Prostate gland (tissue), 2 donors: ENCODE data around the gene CFDP1. TPM values are rescaled to one million over a fixed set of nuclear protein-coding genes. Genes with fewer than 3 reads are reported as not detected.

Experiments used
- DNase-seq: peaks from one replicate; pipeline ENCODE4 v3.0.0-alpha.2; 2019; ENCODE audit warnings: low spot score
- H3K27ac ChIP-seq, 2 donors: fragments of 200-600 bp; sonication (generic); 2 replicates each; pipeline ENCODE4 v1.5.1; 2017 to 2019
- H3K27me3 ChIP-seq: fragments of 200-600 bp; sonication (generic); replicated peaks from 2 replicates; pipeline ENCODE4 v1.5.1; 2019; ENCODE audit not compliant: insufficient read depth
- H3K36me3 ChIP-seq, 2 donors: fragments of 200-600 bp; sonication (generic); 1 replicate in 1 of 2; 2 replicates in 1 of 2; pipeline versions ENCODE4 v1.5.1 to v1.8.1; 2017 to 2019
- H3K4me1 ChIP-seq: fragments of 200-600 bp; sonication (generic); replicated peaks from 2 replicates; pipeline ENCODE4 v1.5.1; 2019
- H3K4me3 ChIP-seq, 2 donors: fragments of 200-600 bp; sonication (generic); 2 replicates each; pipeline ENCODE4 v1.5.1; 2017 to 2019
- H3K9me3 ChIP-seq: fragments of 200-600 bp; sonication (generic); 2 replicates; pipeline ENCODE4 v1.5.1; 2017
- POLR2A ChIP-seq: fragments of 450-650 bp; IDR thresholded peaks from one replicate; pipeline ENCODE4 v1.6.1; 2016; ENCODE audit warnings: antibody characterized with exemption, mild to moderate bottlenecking
- POLR2AphosphoS5 ChIP-seq: sonication (generic); formaldehyde crosslinking; IDR thresholded peaks from one replicate; pipeline ENCODE4 v1.6.1; 2017; ENCODE audit warnings: antibody characterized with exemption
- WGBS: methylation state at CpG from one replicate; pipeline ENCODE4 v1.1.5; 2018; 5-methylcytosine and 5-hydroxymethylcytosine counted together
- intact Hi-C: fragments of 100-400 bp; cut with DNase I; formaldehyde crosslinking; loops from one replicate; pipeline ENCODE4 v1.14.2; 2022
- total RNA-seq, 2 donors: library from RNA; depleted of rRNA; stranded (reverse); fragments of >200 nt; gene quantifications; one replicate each; pipeline ENCODE4 v1.1.0, GENCODE V29; 2016
- TF ChIP-seq, protein P1 (sequence below), 4 experiments: fragments of 200-600 bp in 2 of 4; fragments of 450-650 bp in 2 of 4; sonication (generic) in 2 of 4; IDR thresholded peaks; 1 replicate in 3 of 4; 2 replicates in 1 of 4; pipeline ENCODE4 v1.5.1; 2016 to 2019; ENCODE audit warnings: antibody characterized with exemption in 4 of 4, mild to moderate bottlenecking in 2 of 4, moderate library complexity in 2 of 4

Gene CFDP1
- total RNA-seq, 2 donors from 2014 or later: 67.9 to 101 TPM

DNA sequence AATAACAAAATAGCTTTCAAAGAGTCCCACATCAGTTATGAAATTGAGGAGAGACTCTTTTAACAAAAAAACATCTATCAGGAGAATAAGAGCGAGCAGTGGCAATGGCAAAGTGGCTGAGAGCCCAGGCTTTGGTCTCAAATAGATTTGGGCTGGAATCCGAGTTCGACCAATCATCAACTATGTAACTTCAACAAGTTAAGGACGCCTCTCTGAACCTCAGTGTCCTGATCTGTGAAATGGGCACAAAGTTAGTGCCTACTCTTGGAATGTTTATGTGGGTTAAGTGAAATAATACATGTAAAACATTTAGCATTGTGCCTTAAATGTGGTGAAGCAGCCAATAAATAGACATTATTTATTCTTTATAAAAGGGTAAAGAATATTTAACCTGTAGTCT, 45.4 kb downstream of the CFDP1 start:
- no peak for DNase-seq
- TF ChIP-seq POLR2AphosphoS5: no peak
- TF ChIP-seq, protein P1, sequence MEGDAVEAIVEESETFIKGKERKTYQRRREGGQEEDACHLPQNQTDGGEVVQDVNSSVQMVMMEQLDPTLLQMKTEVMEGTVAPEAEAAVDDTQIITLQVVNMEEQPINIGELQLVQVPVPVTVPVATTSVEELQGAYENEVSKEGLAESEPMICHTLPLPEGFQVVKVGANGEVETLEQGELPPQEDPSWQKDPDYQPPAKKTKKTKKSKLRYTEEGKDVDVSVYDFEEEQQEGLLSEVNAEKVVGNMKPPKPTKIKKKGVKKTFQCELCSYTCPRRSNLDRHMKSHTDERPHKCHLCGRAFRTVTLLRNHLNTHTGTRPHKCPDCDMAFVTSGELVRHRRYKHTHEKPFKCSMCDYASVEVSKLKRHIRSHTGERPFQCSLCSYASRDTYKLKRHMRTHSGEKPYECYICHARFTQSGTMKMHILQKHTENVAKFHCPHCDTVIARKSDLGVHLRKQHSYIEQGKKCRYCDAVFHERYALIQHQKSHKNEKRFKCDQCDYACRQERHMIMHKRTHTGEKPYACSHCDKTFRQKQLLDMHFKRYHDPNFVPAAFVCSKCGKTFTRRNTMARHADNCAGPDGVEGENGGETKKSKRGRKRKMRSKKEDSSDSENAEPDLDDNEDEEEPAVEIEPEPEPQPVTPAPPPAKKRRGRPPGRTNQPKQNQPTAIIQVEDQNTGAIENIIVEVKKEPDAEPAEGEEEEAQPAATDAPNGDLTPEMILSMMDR (IDR thresholded peaks at IDR 0.05): no peak
- TF ChIP-seq POLR2A: no peak
- intact Hi-C loops: loop anchor here (5.0 kb wide), 1 partner anchor 136 kb away; the partner anchor contains the start of gene BCAR1
- no peaks in the 10 kb centered on the region for H3K27me3 ChIP-seq
- no peak overlapping the region for H3K4me3 ChIP-seq
- WGBS: 93% methylated on average over 4 of the region's 4 CpGs
- H3K4me1 ChIP-seq: no peaks in the 10 kb centered on the region
- H3K9me3 ChIP-seq: no peaks in the 10 kb centered on the region
- H3K27ac ChIP-seq: no peak overlapping the region
- H3K36me3 ChIP-seq: no peaks in the 10 kb centered on the region

GRCh38 chr16:75385507-75386152, 47.7 kb downstream of the CFDP1 start:
- intact Hi-C loops: loop anchor here (5.0 kb wide), 1 partner anchor 133 kb away; the partner anchor contains the start of gene BCAR1
- H3K27me3 ChIP-seq: no peaks in the 10 kb centered on the region
- no peak overlapping the region for H3K4me3 ChIP-seq
- WGBS: 29% methylated on average over 5 of the region's 5 CpGs
- H3K36me3 ChIP-seq: no peaks in the 10 kb centered on the region
- no peaks in the 10 kb centered on the region for H3K4me1 ChIP-seq
- H3K9me3 ChIP-seq: no peaks in the 10 kb centered on the region
- H3K27ac ChIP-seq: no peak overlapping the region
- DNase-seq: no peak
- TF ChIP-seq POLR2AphosphoS5 (peak; percentile 62), POLR2A (no peak)
- TF ChIP-seq, protein P1 (IDR thresholded peaks at IDR 0.05): peak; percentile 47 to 90 (median 88)

DNA sequence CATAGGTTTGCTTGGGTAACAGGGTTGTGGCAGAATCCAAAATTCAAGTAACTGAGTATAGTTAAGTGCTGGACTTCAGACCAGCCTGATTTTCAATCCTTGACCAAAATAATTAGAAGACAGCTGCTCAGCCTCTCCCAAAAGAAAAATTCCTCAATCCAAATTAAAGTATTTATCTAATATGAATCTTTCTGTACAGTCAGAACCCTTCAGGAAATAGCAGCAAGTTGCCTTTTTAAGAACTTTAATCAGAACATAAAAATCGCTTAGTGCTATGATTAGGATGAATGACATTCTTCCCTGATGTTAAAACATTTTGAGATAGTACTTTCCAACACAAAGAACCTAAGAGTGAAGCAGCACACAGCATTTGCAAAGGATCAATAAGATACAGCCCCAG, 50.2 kb downstream of the CFDP1 start:
- intact Hi-C loops: loop anchor here (2.0 kb wide), 1 partner anchor 148 kb away; no protein-coding TSS in a partner anchor
- no peak overlapping the region for H3K27ac ChIP-seq
- WGBS: 67% methylated on average over 1 of the region's 1 CpG
- TF ChIP-seq, protein P1 (IDR thresholded peaks at IDR 0.05): no peak
- TF ChIP-seq POLR2AphosphoS5 (no peak), POLR2A (no peak)
- H3K4me1 ChIP-seq: no peaks in the 10 kb centered on the region
- H3K36me3 ChIP-seq: no peaks in the 10 kb centered on the region
- H3K27me3 ChIP-seq: no peaks in the 10 kb centered on the region
- no peak for DNase-seq
- no peak overlapping the region for H3K4me3 ChIP-seq
- H3K9me3 ChIP-seq: no peaks in the 10 kb centered on the region

DNA sequence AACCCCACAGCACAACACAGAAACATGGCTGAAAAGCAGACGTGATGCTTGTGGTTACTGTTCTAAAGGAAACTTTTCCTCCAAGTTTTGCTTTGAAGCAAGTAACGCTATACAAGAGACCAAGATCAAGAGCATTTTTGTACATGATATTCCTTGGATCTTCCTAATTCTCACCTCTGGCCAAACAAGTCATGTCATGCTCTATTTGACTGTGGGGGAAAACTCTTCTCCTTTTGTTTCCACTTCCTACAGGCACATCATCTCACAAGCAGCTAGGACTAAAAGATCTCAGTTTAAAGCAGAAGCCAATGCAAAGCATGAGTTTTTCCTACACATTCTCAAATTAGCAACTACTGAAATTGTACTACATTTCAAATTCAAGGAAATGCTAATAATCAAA, 50.7 kb downstream of the CFDP1 start:
- Histone ChIP-seq H3K36me3 (no peaks in the 10 kb centered on the region), H3K27ac (no peak overlapping the region), H3K4me1 (no peaks in the 10 kb centered on the region), H3K4me3 (no peak overlapping the region), H3K9me3 (no peaks in the 10 kb centered on the region), H3K27me3 (no peaks in the 10 kb centered on the region)
- no peak for DNase-seq
- intact Hi-C loops: loop anchor here (2.0 kb wide), 1 partner anchor 148 kb away; no protein-coding TSS in a partner anchor
- TF ChIP-seq POLR2A: no peak
- TF ChIP-seq, protein P1 (IDR thresholded peaks at IDR 0.05): no peak
- no peak for TF ChIP-seq POLR2AphosphoS5
- whole genome bisulfite sequencing: 61% methylated on average over 2 of the region's 2 CpGs

GRCh38 chr16:75380870-75381269, 52.4 kb downstream of the CFDP1 start:
- no peaks in the 10 kb centered on the region for H3K9me3 ChIP-seq
- TF ChIP-seq POLR2AphosphoS5: no peak
- TF ChIP-seq, protein P1 (IDR thresholded peaks at IDR 0.05): no peak
- no peak for TF ChIP-seq POLR2A
- H3K27me3 ChIP-seq: no peaks in the 10 kb centered on the region
- no peak overlapping the region for H3K27ac ChIP-seq
- no peak overlapping the region for H3K4me3 ChIP-seq
- no peaks in the 10 kb centered on the region for H3K4me1 ChIP-seq
- no peak for DNase-seq
- no peaks in the 10 kb centered on the region for H3K36me3 ChIP-seq
- WGBS: 30% methylated on average over 2 of the region's 2 CpGs
- intact Hi-C loops: no loop called here
